Ovary (tissue), 9 donors: Measurements from ENCODE around the gene PHYH. TPM values are rescaled to one million over a fixed set of nuclear protein-coding genes. Genes with fewer than 3 reads are reported as not detected.
"Not testable (repeated sequence)": the region's sequence is repeated elsewhere in the genome, so short reads cannot be mapped to it uniquely, and the experiment has no call there.

Experiments
- DNase-seq, 5 donors: peaks; one replicate each; pipeline ENCODE4 v3.0.0-alpha.2; 2019 to 2020
- H3K27ac ChIP-seq, 2 donors: fragments of 200-600 bp; one replicate each; pipeline versions ENCODE4 v1.5.1 to v1.8.0; 2019 to 2022
- H3K27me3 ChIP-seq: fragments of 200-600 bp; one replicate; pipeline ENCODE4 v1.8.0; 2022
- H3K36me3 ChIP-seq: fragments of 200-600 bp; sonication (generic); one replicate; pipeline ENCODE4 v1.5.1; 2019
- H3K4me1 ChIP-seq: one replicate; pipeline ENCODE4 v1.8.1; 2013; ENCODE audit warnings: mild to moderate bottlenecking, moderate library complexity; ENCODE audit not compliant: insufficient read depth
- H3K4me3 ChIP-seq: fragments of 200-600 bp; sonication (generic); one replicate; pipeline ENCODE4 v1.5.1; 2017
- H3K9me3 ChIP-seq, 2 donors: fragments of 200-600 bp in 1 of 2; sonication (generic) in 1 of 2; one replicate each; pipeline versions ENCODE4 v1.5.1 to v1.8.1; 2013 to 2019; ENCODE audit warnings: mild to moderate bottlenecking in 1 of 2, moderate library complexity in 1 of 2
- CTCF ChIP-seq, 3 donors: fragments of 450-650 bp in 2 of 3; fragments of 200-600 bp in 1 of 3; IDR thresholded peaks; one replicate each; pipeline versions ENCODE4 v1.5.1 to v1.8.0; 2016 to 2022; ENCODE audit warnings: antibody characterized with exemption in 3 of 3, mild to moderate bottlenecking in 1 of 3
- EP300 ChIP-seq: sonication (generic); formaldehyde crosslinking; IDR thresholded peaks from one replicate; pipeline ENCODE4 v1.6.1; 2017; ENCODE audit warnings: antibody characterized with exemption
- POLR2A ChIP-seq: fragments of 450-650 bp; IDR thresholded peaks from one replicate; pipeline ENCODE4 v1.6.1; 2017; ENCODE audit warnings: antibody characterized with exemption, mild to moderate bottlenecking, moderate library complexity
- WGBS, 3 donors: extraction: QIAGEN DNeasy Blood & Tissue Kit in 1 of 3; methylation state at CpG; one replicate each; pipeline versions ENCODE4 v1.1.5 to v1.1.7; 2013 to 2017; 5-methylcytosine and 5-hydroxymethylcytosine counted together
- intact Hi-C, 4 donors: fragments of 100-400 bp; cut with DNase I; formaldehyde crosslinking; loops; one replicate each; pipeline versions ENCODE4 v1.11.0 to v1.15.1; 2022 to 2023
- polyA plus RNA-seq, 2 donors: library from polyadenylated mRNA; stranded (reverse); fragments of 200-250 nt in 1 of 2; fragments of 350-450 nt in 1 of 2; fragmentation: Illumina TruSeq in 1 of 2; extraction: RNeasy Lipid Tissue Mini Kit (QIAGEN cat#74804) in 1 of 2; gene quantifications; one replicate each; pipeline ENCODE4 v1.2.3, GENCODE V29; 2013 to 2014
- total RNA-seq, 7 donors: library from RNA; depleted of rRNA in 2 of 7; stranded (reverse); fragments of >200 nt in 2 of 7; fragmentation: NEBNext Ultra II Directional in 3 of 7; extraction: Animal tissue kit (Norgen Biotek cat#: 25700) in 3 of 7; gene quantifications; one replicate each; pipeline versions ENCODE4 v1.1.0 to v1.2.4, GENCODE V29; 2016 to 2023
- donor health status: DM: no; HTN: no; CAD: no; lungs with moderate emphysema.
- donor health status: DM: no; HTN: no; CAD: no.
- donor health status: Bipolar disorder and iron deficiency.
- donor health status: DM: yes; HTN: yes; CAD: no.
- donor health status: DM: no; HTN: no; CAD: no.
- donor health status: DM: yes; HTN: yes; CAD: no.

The PHYH gene
- total and polyA plus RNA-seq, 9 donors, result 20.0 to 49.7 (median 39.7) TPM

- no peak for TF ChIP-seq EP300
- no peak for TF ChIP-seq CTCF (IDR thresholded peaks at IDR 0.05)
- no peak for TF ChIP-seq POLR2A
- Histone ChIP-seq H3K36me3 (no peaks in the 10 kb centered on the region), H3K4me3 (no peak overlapping the region), H3K9me3 (no peaks in the 10 kb centered on the region), H3K27ac (no peak overlapping the region), H3K4me1 (no peaks in the 10 kb centered on the region), H3K27me3 (no peaks in the 10 kb centered on the region)
- whole genome bisulfite sequencing, 3 donors, result 85 to 86% (median 86%) methylated on average over 2 of the region's 2 CpGs
- DNase-seq, result no peak
- intact Hi-C loops, result no loop called here
These were observed 34.7 kb upstream of the PHYH start for GRCh38 chr10:13334556-13334955.

GRCh38 chr10:13331646-13332045, 31.8 kb upstream of the PHYH start:
- no peaks in the 10 kb centered on the region for H3K36me3 ChIP-seq
- no peaks in the 10 kb centered on the region for H3K9me3 ChIP-seq
- 92 to 97% (median 95%) methylated on average over 5 of the region's 5 CpGs for WGBS, 3 donors
- TF ChIP-seq CTCF (IDR thresholded peaks at IDR 0.05) (no peak), POLR2A (no peak), EP300 (no peak)
- no peaks in the 10 kb centered on the region for H3K27me3 ChIP-seq
- no peak overlapping the region for H3K4me3 ChIP-seq
- H3K27ac ChIP-seq, result no peak overlapping the region
- intact Hi-C loops, result no loop called here
- H3K4me1 ChIP-seq, result no peaks in the 10 kb centered on the region
- DNase-seq, result no peak

- 95 to 98% (median 98%) methylated on average over 8 of the region's 8 CpGs for WGBS, 3 donors
- H3K4me1 ChIP-seq, H3K4me3 ChIP-seq, H3K9me3 ChIP-seq, H3K36me3 ChIP-seq, DNase-seq, intact Hi-C loops, H3K27ac ChIP-seq, H3K27me3 ChIP-seq: not testable (repeated sequence)
These were observed 31.1 kb upstream of the PHYH start for GRCh38 chr10:13330980-13331379.

GRCh38 chr10:13329565-13329964, 29.7 kb upstream of the PHYH start:
- no peak for DNase-seq

GRCh38 chr10:13328613-13329012, 28.7 kb upstream of the PHYH start:
- Histone ChIP-seq H3K4me3 (no peak overlapping the region), H3K36me3 (no peaks in the 10 kb centered on the region), H3K27ac (no peak overlapping the region), H3K9me3 (no peaks in the 10 kb centered on the region), H3K4me1 (no peaks in the 10 kb centered on the region), H3K27me3 (no peaks in the 10 kb centered on the region)
- TF ChIP-seq EP300, result no peak
- no peak for TF ChIP-seq CTCF (IDR thresholded peaks at IDR 0.05)
- TF ChIP-seq POLR2A, result no peak
- intact Hi-C loops, result no loop called here
- DNase-seq, result no peak
- 67 to 84% (median 78%) methylated on average over 10 of the region's 10 CpGs for WGBS, 3 donors

More at GRCh38 chr10:13329565-13329964, 29.7 kb upstream of the PHYH start:
- H3K27ac ChIP-seq, result no peak overlapping the region
- no peaks in the 10 kb centered on the region for H3K4me1 ChIP-seq
- intact Hi-C loops, result no loop called here
- H3K27me3 ChIP-seq, result no peaks in the 10 kb centered on the region
- H3K36me3 ChIP-seq, result no peaks in the 10 kb centered on the region
- TF ChIP-seq EP300, result no peak
- no peak for TF ChIP-seq CTCF (IDR thresholded peaks at IDR 0.05)
- TF ChIP-seq POLR2A, result no peak
- WGBS, 3 donors, result 80 to 93% (median 86%) methylated on average over 3 of the region's 3 CpGs
- no peak overlapping the region for H3K4me3 ChIP-seq
- no peaks in the 10 kb centered on the region for H3K9me3 ChIP-seq
